ENCODE measurements around the gene SLC6A3. TPM values are rescaled to one million over a fixed set of nuclear protein-coding genes. Genes with fewer than 3 reads are reported as not detected.

Gene SLC6A3
- total and polyA plus RNA-seq, 2 of the 13 experiments (the other 11 are each of a cell fraction or from before 2014, with no cell fraction given) = 0.01 TPM; not detected in 1

- ChIA-PET CTCF (ENCODE audit: low intra/inter-chr PET ratio, low total read pairs) (no interaction called here), POLR2A (no interaction called here)
- no peak overlapping the region for H3K27ac ChIP-seq (ENCODE audit: extremely low read length, insufficient read depth, low read length)
- H3K4me2 ChIP-seq (ENCODE audit: low read depth, low read length) = no peak overlapping the region
- H2AFZ ChIP-seq (ENCODE audit: low read length) = no peak overlapping the region
- H3K4me1 ChIP-seq (ENCODE audit: insufficient read depth, low read length) = no peaks in the 10 kb centered on the region
- FAIRE-seq = no peak
- peaks cover 26 to 87% of the 10 kb centered on the region in 2 experiments for H3K27me3 ChIP-seq (ENCODE audit: control insufficient read depth in 1 of 2, insufficient read depth in 2 of 2, low read length in 2 of 2)
- no peak overlapping the region for H3K9ac ChIP-seq (ENCODE audit: insufficient read depth, low read depth, low read length)
- H4K20me1 ChIP-seq (ENCODE audit: insufficient read depth, low read length) = no peaks in the 10 kb centered on the region
- H3K9me3 ChIP-seq (ENCODE audit: low read length) = no peaks in the 10 kb centered on the region
- in situ Hi-C loops (cut with HindIII; ENCODE audit: extremely low pct_ligation_motif_present, low pct_unique_long_range_greater_than_20kb) (no loop called here), intact Hi-C loops (cut with micrococcal nuclease; ENCODE audit: unreplicated experiment) (no loop called here)
- H3K4me3 ChIP-seq (replicated peaks in 1 of 3; ENCODE audit: insufficient read depth in 1 of 3, low read depth in 2 of 3, low read length in 3 of 3) = no peak overlapping the region
- WGBS (ENCODE audit: low lambda C conversion rate) = 0% methylated on average over 2 of the region's 11 CpGs
- no peak for ATAC-seq
- BruUV-seq (replicated peaks) = no TSS peak
- no peaks in the 10 kb centered on the region for H3K36me3 ChIP-seq (replicated peaks in 1 of 2; ENCODE audit: control insufficient read depth in 1 of 2, insufficient read depth in 2 of 2, low read length in 2 of 2)
- H3K79me2 ChIP-seq (ENCODE audit: insufficient read depth, low read length) = no peaks in the 10 kb centered on the region
- TF ChIP-seq MNT (IDR thresholded peaks at IDR 0.05) (peak; percentile 95), ZNF205 (CRISPR knock-in tag; IDR thresholded peaks at IDR 0.05) (no peak), MYPOP (CRISPR knock-in tag; IDR thresholded peaks at IDR 0.05) (no peak), ZNF567 (CRISPR knock-in tag; IDR thresholded peaks at IDR 0.05; ENCODE audit: borderline replicate concordance) (no peak)
- DNase-seq (ENCODE audit: low spot score) = no peak
These were observed 53.5 kb downstream of the SLC6A3 start for GRCh38 chr5:1391691-1392090.

- intact Hi-C loops (cut with micrococcal nuclease; ENCODE audit: unreplicated experiment) = no loop called here
- no peak overlapping the region for H3K27ac ChIP-seq (ENCODE audit: extremely low read length, insufficient read depth, low read length)
- in situ Hi-C loops (cut with HindIII; ENCODE audit: extremely low pct_ligation_motif_present, low pct_unique_long_range_greater_than_20kb) = no loop called here
- H4K20me1 ChIP-seq (ENCODE audit: insufficient read depth, low read length) = no peaks in the 10 kb centered on the region
- DNase-seq (ENCODE audit: low spot score) (no peak), ATAC-seq (no peak), FAIRE-seq (no peak)
- H3K79me2 ChIP-seq (ENCODE audit: insufficient read depth, low read length) = no peaks in the 10 kb centered on the region
- H3K4me3 ChIP-seq (replicated peaks in 1 of 3; ENCODE audit: insufficient read depth in 1 of 3, low read depth in 2 of 3, low read length in 3 of 3) = no peak overlapping the region
- H3K36me3 ChIP-seq (replicated peaks in 1 of 2; ENCODE audit: control insufficient read depth in 1 of 2, insufficient read depth in 2 of 2, low read length in 2 of 2) = no peaks in the 10 kb centered on the region
- ChIA-PET CTCF (ENCODE audit: low intra/inter-chr PET ratio, low total read pairs) (no interaction called here), POLR2A (no interaction called here)
- no peak overlapping the region for H3K9ac ChIP-seq (ENCODE audit: insufficient read depth, low read depth, low read length)
- peaks cover 26 to 87% of the 10 kb centered on the region in 2 experiments for H3K27me3 ChIP-seq (ENCODE audit: control insufficient read depth in 1 of 2, insufficient read depth in 2 of 2, low read length in 2 of 2)
- H3K9me3 ChIP-seq (ENCODE audit: low read length) = no peaks in the 10 kb centered on the region
- WGBS (ENCODE audit: low lambda C conversion rate) = 0% methylated on average over 6 of the region's 21 CpGs
- no peak overlapping the region for H3K4me2 ChIP-seq (ENCODE audit: low read depth, low read length)
- H2AFZ ChIP-seq (ENCODE audit: low read length) = no peak overlapping the region
- no peaks in the 10 kb centered on the region for H3K4me1 ChIP-seq (ENCODE audit: insufficient read depth, low read length)
- no TSS peak for BruUV-seq (replicated peaks)
- TF ChIP-seq ZNF678 (CRISPR knock-in tag; IDR thresholded peaks at IDR 0.05) = no peak
- TF ChIP-seq ZNF496 (CRISPR knock-in tag; IDR thresholded peaks at IDR 0.05; ENCODE audit: insufficient replicate concordance) = no peak
- no peak for TF ChIP-seq CHCHD3 (CRISPR knock-in tag; IDR thresholded peaks at IDR 0.05)
- no peak for TF ChIP-seq MED13 (CRISPR knock-in tag; IDR thresholded peaks at IDR 0.05)
- no peak for TF ChIP-seq ZNF841 (CRISPR knock-in tag; IDR thresholded peaks at IDR 0.05; ENCODE audit: borderline replicate concordance)
- TF ChIP-seq ATF2 (CRISPR knock-in tag; IDR thresholded peaks at IDR 0.05) = no peak
- TF ChIP-seq NFIB (CRISPR knock-in tag; IDR thresholded peaks at IDR 0.05; ENCODE audit: borderline replicate concordance) = no peak
- TF ChIP-seq ZBTB42 (CRISPR knock-in tag; IDR thresholded peaks at IDR 0.05) = no peak
- TF ChIP-seq ZNF720 (CRISPR knock-in tag; IDR thresholded peaks at IDR 0.05) = no peak
These were observed 54.2 kb downstream of the SLC6A3 start for GRCh38 chr5:1390861-1391600.
